Astrocyte of the hippocampus (primary cell): ENCODE data around the gene GOLGA7B.

Source experiments
- DNase-seq: peaks from one replicate; pipeline ENCODE4 v3.0.0; 2011; ENCODE audit warnings: low read depth, low spot score

Gene GOLGA7B

GRCh38 chr10:97849687-97850402, at the start of gene GOLGA7B:
Gene GOLGA7B (plus strand): TSS chr10:97849843. CDS start chr10:97850304, 461 bp downstream.
- DNase-seq = peak; percentile 89

GRCh38 chr10:97800474-97800873, 49.2 kb upstream of the GOLGA7B start:
- DNase-seq = no peak

- no peak for DNase-seq
Measured at GRCh38 chr10:97801422-97801821, 48.2 kb upstream of the GOLGA7B start.

GRCh38 chr10:97805096-97805884, 44.4 kb upstream of the GOLGA7B start:
- no peak for DNase-seq

GRCh38 chr10:97805949-97806348, 43.7 kb upstream of the GOLGA7B start:
- DNase-seq = no peak

- peak; percentile 58 for DNase-seq
Measured at GRCh38 chr10:97810446-97810845, 39.2 kb upstream of the GOLGA7B start.

GRCh38 chr10:97811958-97812357, 37.7 kb upstream of the GOLGA7B start:
- no peak for DNase-seq

- no peak for DNase-seq
Measured at GRCh38 chr10:97812696-97813095, 36.9 kb upstream of the GOLGA7B start.

- no peak for DNase-seq
Measured at GRCh38 chr10:97813311-97813710, 36.3 kb upstream of the GOLGA7B start.

GRCh38 chr10:97814996-97815395, 34.6 kb upstream of the GOLGA7B start:
- no peak for DNase-seq

GRCh38 chr10:97816609-97817008, 33.0 kb upstream of the GOLGA7B start:
- no peak for DNase-seq

GRCh38 chr10:97818572-97818971, 31.1 kb upstream of the GOLGA7B start:
- no peak for DNase-seq

GRCh38 chr10:97820096-97820704, 29.4 kb upstream of the GOLGA7B start:
- DNase-seq = no peak

- no peak for DNase-seq
Measured at GRCh38 chr10:97821308-97822038, 28.2 kb upstream of the GOLGA7B start.

- DNase-seq = no peak
Measured at GRCh38 chr10:97822261-97822687, 27.4 kb upstream of the GOLGA7B start.

GRCh38 chr10:97823734-97824133, 25.9 kb upstream of the GOLGA7B start:
- DNase-seq = no peak

- DNase-seq = no peak
Measured at GRCh38 chr10:97825020-97825760, 24.5 kb upstream of the GOLGA7B start.

GRCh38 chr10:97826892-97827291, 22.8 kb upstream of the GOLGA7B start:
- no peak for DNase-seq

GRCh38 chr10:97827702-97828291, 21.8 kb upstream of the GOLGA7B start:
- peak; percentile 47 for DNase-seq

GRCh38 chr10:97828721-97829120, 20.9 kb upstream of the GOLGA7B start:
- no peak for DNase-seq

- DNase-seq = no peak
Measured at GRCh38 chr10:97830064-97830463, 19.6 kb upstream of the GOLGA7B start.
